Measurements from ENCODE around the gene SHCBP1L. TPM values are rescaled to one million over a fixed set of nuclear protein-coding genes. Genes with fewer than 3 reads are reported as not detected.

Gene SHCBP1L
- total RNA-seq, 1 donor from 2014 or later: not detected

DNA sequence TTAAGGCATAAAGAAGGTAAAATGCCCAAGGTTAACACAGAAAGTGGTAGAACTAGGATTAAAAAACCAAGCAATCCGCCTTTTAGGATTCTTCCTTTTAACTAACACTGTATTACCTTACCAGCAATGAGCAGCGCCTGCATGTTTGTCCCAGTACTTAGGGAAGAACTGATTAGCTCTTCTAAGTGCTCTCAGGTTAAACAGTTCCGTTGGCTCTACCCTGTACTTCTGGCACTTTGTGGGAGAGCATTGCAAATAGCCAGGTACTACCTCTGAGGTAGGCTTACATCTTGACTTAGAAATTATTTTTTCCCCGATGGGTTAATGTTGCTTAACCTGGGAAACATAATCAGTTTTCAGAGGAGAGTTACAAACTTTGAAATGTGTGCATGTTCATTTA is 92.3 kb downstream of the SHCBP1L start:
- DNase-seq (ENCODE audit: low spot score): no peak
- H4K20me1 ChIP-seq (ENCODE audit: low read depth): peaks cover 92% of the 10 kb centered on the region
- no peaks in the 10 kb centered on the region for H3K27me3 ChIP-seq
- no peak overlapping the region for H3K4me3 ChIP-seq
- H3F3A ChIP-seq (ENCODE audit: low read depth): peaks cover 43% of the 10 kb centered on the region
- no peaks in the 10 kb centered on the region for H3K9me3 ChIP-seq (ENCODE audit: low read depth)
- H3K79me2 ChIP-seq (ENCODE audit: low read depth): peaks cover 100% of the 10 kb centered on the region
- H3K36me3 ChIP-seq: peaks cover 93% of the 10 kb centered on the region
- no peaks in the 10 kb centered on the region for H3K9me3 Mint-ChIP-seq
- no peak overlapping the region for H3K27ac Mint-ChIP-seq
- no peaks in the 10 kb centered on the region for H3K4me1 ChIP-seq
- H3K4me2 ChIP-seq: no peak overlapping the region
- H2AFZ ChIP-seq (replicated peaks): no peak overlapping the region
- H3K36me3 Mint-ChIP-seq: peaks cover 56% of the 10 kb centered on the region
- no peaks in the 10 kb centered on the region for H3K4me1 Mint-ChIP-seq
- no peak overlapping the region for H3K4me3 Mint-ChIP-seq
- H3K9ac ChIP-seq: no peak overlapping the region
- no peak overlapping the region for H3K27ac ChIP-seq
- H3K27me3 Mint-ChIP-seq (ENCODE audit: insufficient read depth, low read depth): no peaks in the 10 kb centered on the region
- no peak for TF ChIP-seq EZH2 (IDR thresholded peaks at IDR 0.05)
- TF ChIP-seq, protein P1, sequence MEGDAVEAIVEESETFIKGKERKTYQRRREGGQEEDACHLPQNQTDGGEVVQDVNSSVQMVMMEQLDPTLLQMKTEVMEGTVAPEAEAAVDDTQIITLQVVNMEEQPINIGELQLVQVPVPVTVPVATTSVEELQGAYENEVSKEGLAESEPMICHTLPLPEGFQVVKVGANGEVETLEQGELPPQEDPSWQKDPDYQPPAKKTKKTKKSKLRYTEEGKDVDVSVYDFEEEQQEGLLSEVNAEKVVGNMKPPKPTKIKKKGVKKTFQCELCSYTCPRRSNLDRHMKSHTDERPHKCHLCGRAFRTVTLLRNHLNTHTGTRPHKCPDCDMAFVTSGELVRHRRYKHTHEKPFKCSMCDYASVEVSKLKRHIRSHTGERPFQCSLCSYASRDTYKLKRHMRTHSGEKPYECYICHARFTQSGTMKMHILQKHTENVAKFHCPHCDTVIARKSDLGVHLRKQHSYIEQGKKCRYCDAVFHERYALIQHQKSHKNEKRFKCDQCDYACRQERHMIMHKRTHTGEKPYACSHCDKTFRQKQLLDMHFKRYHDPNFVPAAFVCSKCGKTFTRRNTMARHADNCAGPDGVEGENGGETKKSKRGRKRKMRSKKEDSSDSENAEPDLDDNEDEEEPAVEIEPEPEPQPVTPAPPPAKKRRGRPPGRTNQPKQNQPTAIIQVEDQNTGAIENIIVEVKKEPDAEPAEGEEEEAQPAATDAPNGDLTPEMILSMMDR (IDR thresholded peaks at IDR 0.05): no peak

DNA sequence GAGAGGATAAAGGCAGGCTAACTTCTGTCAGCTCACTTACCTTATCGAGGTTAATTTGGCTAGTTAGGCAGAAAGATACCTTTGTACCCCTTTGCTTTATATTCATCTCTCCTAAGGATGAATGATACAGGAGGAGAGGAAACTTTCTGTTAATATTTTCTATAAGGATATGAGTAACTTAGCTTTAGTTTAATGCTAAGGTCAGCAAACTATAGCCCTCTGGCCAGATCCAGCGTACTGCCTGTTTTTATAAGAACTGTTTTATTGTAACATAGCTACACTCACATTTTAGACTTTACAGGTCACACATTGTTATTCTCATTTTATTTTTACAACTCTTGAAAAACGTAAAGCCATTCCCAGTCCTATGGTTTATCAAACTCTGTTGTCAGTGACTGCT is 95.8 kb downstream of the SHCBP1L start:
- H3K27ac ChIP-seq: no peak overlapping the region
- Mint-ChIP-seq H3K27ac (no peak overlapping the region), H3K36me3 (peaks cover 54% of the 10 kb centered on the region), H3K4me1 (no peaks in the 10 kb centered on the region), H3K9me3 (no peaks in the 10 kb centered on the region), H3K27me3 (ENCODE audit: insufficient read depth, low read depth) (no peaks in the 10 kb centered on the region), H3K4me3 (no peak overlapping the region)
- H3K4me2 ChIP-seq: no peak overlapping the region
- H3K36me3 ChIP-seq: peaks cover 92% of the 10 kb centered on the region
- peaks cover 93% of the 10 kb centered on the region for H4K20me1 ChIP-seq (ENCODE audit: low read depth)
- H3F3A ChIP-seq (ENCODE audit: low read depth): peaks cover 29% of the 10 kb centered on the region
- H3K9ac ChIP-seq: no peak overlapping the region
- no peaks in the 10 kb centered on the region for H3K27me3 ChIP-seq
- DNase-seq (ENCODE audit: low spot score): no peak
- no peak overlapping the region for H3K4me3 ChIP-seq
- H3K9me3 ChIP-seq (ENCODE audit: low read depth): no peaks in the 10 kb centered on the region
- H3K79me2 ChIP-seq (ENCODE audit: low read depth): peaks cover 100% of the 10 kb centered on the region
- H2AFZ ChIP-seq (replicated peaks): no peak overlapping the region
- TF ChIP-seq, protein P1 (IDR thresholded peaks at IDR 0.05): no peak
- TF ChIP-seq EZH2phosphoT487 (IDR thresholded peaks at IDR 0.05): no peak
- H3K4me1 ChIP-seq: no peaks in the 10 kb centered on the region

DNA sequence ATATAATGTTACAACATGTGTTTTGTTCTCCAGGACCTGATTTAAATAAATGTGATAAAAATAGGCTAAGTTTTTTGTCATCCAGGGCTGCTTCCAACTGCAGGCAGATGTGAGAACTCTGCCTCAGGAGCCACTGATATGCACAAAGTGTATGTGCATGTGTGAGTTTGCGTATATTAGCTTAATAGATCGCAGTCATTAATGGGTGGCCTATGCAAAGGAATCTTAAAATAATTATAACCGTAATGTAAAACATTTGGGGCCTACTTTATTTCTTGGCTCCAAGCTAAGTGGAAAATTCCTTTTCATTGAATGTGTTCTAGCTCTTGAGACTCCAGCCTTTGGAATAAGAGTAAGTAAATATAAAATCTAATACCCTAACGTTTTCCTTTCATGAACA is 97.1 kb downstream of the SHCBP1L start:
- no peaks in the 10 kb centered on the region for H3K4me1 ChIP-seq
- no peak overlapping the region for H3K27ac ChIP-seq
- peaks cover 53% of the 10 kb centered on the region for H3K36me3 Mint-ChIP-seq
- DNase-seq (ENCODE audit: low spot score): no peak
- no peak overlapping the region for H3K4me3 ChIP-seq
- no peak overlapping the region for H3K4me2 ChIP-seq
- peaks cover 95% of the 10 kb centered on the region for H4K20me1 ChIP-seq (ENCODE audit: low read depth)
- no peaks in the 10 kb centered on the region for H3K9me3 ChIP-seq (ENCODE audit: low read depth)
- peaks cover 19% of the 10 kb centered on the region for H3F3A ChIP-seq (ENCODE audit: low read depth)
- no peaks in the 10 kb centered on the region for H3K9me3 Mint-ChIP-seq
- TF ChIP-seq EZH2phosphoT487 (IDR thresholded peaks at IDR 0.05) (no peak), EZH2 (IDR thresholded peaks at IDR 0.05) (no peak)
- TF ChIP-seq, protein P1 (IDR thresholded peaks at IDR 0.05): no peak
- no peak overlapping the region for H3K27ac Mint-ChIP-seq
- peaks cover 100% of the 10 kb centered on the region for H3K79me2 ChIP-seq (ENCODE audit: low read depth)
- H3K4me1 Mint-ChIP-seq: no peaks in the 10 kb centered on the region
- no peaks in the 10 kb centered on the region for H3K27me3 Mint-ChIP-seq (ENCODE audit: insufficient read depth, low read depth)
- no peak overlapping the region for H2AFZ ChIP-seq (replicated peaks)
- no peak overlapping the region for H3K9ac ChIP-seq
- H3K36me3 ChIP-seq: peaks cover 91% of the 10 kb centered on the region
- no peak overlapping the region for H3K4me3 Mint-ChIP-seq
- no peaks in the 10 kb centered on the region for H3K27me3 ChIP-seq

All from neural progenitor cell (in vitro differentiated cells).